ENCODE results near the gene GRHL1. TPM values are rescaled to one million over a fixed set of nuclear protein-coding genes. Genes with fewer than 3 reads are reported as not detected.

Gene GRHL1
- total and polyA plus RNA-seq, 4 donors, result 3.6 to 13.7 (median 6.1) TPM

DNA sequence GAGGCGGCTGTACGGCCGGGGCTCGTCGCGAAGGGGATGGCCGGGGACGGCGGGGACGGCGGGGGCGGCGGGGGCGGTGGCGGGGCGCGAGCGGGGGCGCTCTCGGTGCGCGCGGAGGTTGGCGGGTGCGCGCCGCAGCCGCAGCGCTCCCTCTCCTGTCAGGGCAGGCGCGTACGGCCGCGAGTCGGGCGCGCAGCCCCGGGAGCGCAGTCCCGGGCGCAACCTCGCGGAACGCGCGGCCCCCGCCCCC lies 296 bp upstream of the GRHL1 start:
- Histone ChIP-seq H3K27me3 (ENCODE audit: control insufficient read depth in 4 of 4, insufficient read depth in 4 of 4, low read length in 3 of 4) (no peaks in the 10 kb centered on the region), H3K27ac (ENCODE audit: low read depth in 1 of 2, low read length in 2 of 2) (peak overlapping the region; percentile 70 to 77), H3K9ac (ENCODE audit: low read depth in 1 of 2, low read length in 2 of 2) (no peak overlapping the region), H3K4me3 (ENCODE audit: low read depth in 1 of 3, low read length in 3 of 3) (peak overlapping the region; percentile 65 to 95 (median 84)), H3K9me3 (ENCODE audit: control insufficient read depth in 4 of 4, low read length in 3 of 4) (no peaks in the 10 kb centered on the region), H3K36me3 (ENCODE audit: control insufficient read depth in 4 of 4, insufficient read depth in 3 of 4, low read depth in 1 of 4, low read length in 3 of 4) (peaks cover 0 to 2% (median 0%) of the 10 kb centered on the region in 4 donors), H3K4me1 (ENCODE audit: control insufficient read depth in 4 of 4, insufficient read depth in 4 of 4, low read length in 3 of 4) (peaks cover 0 to 18% (median 9%) of the 10 kb centered on the region in 4 donors)
- WGBS, result under 1% methylated on average over 47 of the region's 47 CpGs
- no peak for DNase-seq (ENCODE audit: low spot score)
- TF ChIP-seq FOXA1 (IDR thresholded peaks at IDR 0.05), result no peak
- TF ChIP-seq, protein P1, sequence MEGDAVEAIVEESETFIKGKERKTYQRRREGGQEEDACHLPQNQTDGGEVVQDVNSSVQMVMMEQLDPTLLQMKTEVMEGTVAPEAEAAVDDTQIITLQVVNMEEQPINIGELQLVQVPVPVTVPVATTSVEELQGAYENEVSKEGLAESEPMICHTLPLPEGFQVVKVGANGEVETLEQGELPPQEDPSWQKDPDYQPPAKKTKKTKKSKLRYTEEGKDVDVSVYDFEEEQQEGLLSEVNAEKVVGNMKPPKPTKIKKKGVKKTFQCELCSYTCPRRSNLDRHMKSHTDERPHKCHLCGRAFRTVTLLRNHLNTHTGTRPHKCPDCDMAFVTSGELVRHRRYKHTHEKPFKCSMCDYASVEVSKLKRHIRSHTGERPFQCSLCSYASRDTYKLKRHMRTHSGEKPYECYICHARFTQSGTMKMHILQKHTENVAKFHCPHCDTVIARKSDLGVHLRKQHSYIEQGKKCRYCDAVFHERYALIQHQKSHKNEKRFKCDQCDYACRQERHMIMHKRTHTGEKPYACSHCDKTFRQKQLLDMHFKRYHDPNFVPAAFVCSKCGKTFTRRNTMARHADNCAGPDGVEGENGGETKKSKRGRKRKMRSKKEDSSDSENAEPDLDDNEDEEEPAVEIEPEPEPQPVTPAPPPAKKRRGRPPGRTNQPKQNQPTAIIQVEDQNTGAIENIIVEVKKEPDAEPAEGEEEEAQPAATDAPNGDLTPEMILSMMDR (IDR thresholded peaks at IDR 0.05; ENCODE audit: low read depth, low read length, missing input control), result peak; percentile 7

GRCh38 chr2:9952286-9952737 lies 819 bp downstream of the GRHL1 start:
- DNase-seq (ENCODE audit: low spot score), result no peak
- peaks cover 0 to 18% (median 9%) of the 10 kb centered on the region in 4 donors for H3K4me1 ChIP-seq (ENCODE audit: control insufficient read depth in 4 of 4, insufficient read depth in 4 of 4, low read length in 3 of 4)
- peak overlapping the region; percentile 72 to 87 for H3K9ac ChIP-seq (ENCODE audit: low read depth in 1 of 2, low read length in 2 of 2)
- TF ChIP-seq EGR1 (IDR thresholded peaks at IDR 0.05; ENCODE audit: low read depth in 2 of 2) (no peak), YY1 (IDR thresholded peaks at IDR 0.05) (no peak), SP1 (IDR thresholded peaks at IDR 0.05) (no peak), TAF1 (conservative IDR thresholded peaks at IDR 0.05) (no peak), FOXA2 (IDR thresholded peaks at IDR 0.05) (no peak), GABPA (IDR thresholded peaks at IDR 0.05 in 1 of 2, conservative IDR thresholded peaks at IDR 0.05 in 1 of 2) (no peak), ATF3 (IDR thresholded peaks at IDR 0.05) (no peak), NR2F2 (IDR thresholded peaks at IDR 0.05) (no peak), REST (IDR thresholded peaks at IDR 0.05) (no peak), JUND (IDR thresholded peaks at IDR 0.05) (no peak), HNF4G (IDR thresholded peaks at IDR 0.05) (no peak), HNF4A (conservative IDR thresholded peaks at IDR 0.05) (no peak), FOXA1 (IDR thresholded peaks at IDR 0.05) (no peak), RXRA (IDR thresholded peaks at IDR 0.05) (no peak), MAX (IDR thresholded peaks at IDR 0.05) (no peak), RAD21 (IDR thresholded peaks at IDR 0.05) (no peak)
- TF ChIP-seq, protein P2, sequence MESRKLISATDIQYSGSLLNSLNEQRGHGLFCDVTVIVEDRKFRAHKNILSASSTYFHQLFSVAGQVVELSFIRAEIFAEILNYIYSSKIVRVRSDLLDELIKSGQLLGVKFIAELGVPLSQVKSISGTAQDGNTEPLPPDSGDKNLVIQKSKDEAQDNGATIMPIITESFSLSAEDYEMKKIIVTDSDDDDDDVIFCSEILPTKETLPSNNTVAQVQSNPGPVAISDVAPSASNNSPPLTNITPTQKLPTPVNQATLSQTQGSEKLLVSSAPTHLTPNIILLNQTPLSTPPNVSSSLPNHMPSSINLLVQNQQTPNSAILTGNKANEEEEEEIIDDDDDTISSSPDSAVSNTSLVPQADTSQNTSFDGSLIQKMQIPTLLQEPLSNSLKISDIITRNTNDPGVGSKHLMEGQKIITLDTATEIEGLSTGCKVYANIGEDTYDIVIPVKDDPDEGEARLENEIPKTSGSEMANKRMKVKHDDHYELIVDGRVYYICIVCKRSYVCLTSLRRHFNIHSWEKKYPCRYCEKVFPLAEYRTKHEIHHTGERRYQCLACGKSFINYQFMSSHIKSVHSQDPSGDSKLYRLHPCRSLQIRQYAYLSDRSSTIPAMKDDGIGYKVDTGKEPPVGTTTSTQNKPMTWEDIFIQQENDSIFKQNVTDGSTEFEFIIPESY (IDR thresholded peaks at IDR 0.05), result no peak
- TF ChIP-seq, protein P1 (IDR thresholded peaks at IDR 0.05; ENCODE audit: low read depth, low read length, missing input control), result no peak
- 11% methylated on average over 15 of the region's 15 CpGs for WGBS
- no peaks in the 10 kb centered on the region for H3K9me3 ChIP-seq (ENCODE audit: control insufficient read depth in 4 of 4, low read length in 3 of 4)
- H3K36me3 ChIP-seq (ENCODE audit: control insufficient read depth in 4 of 4, insufficient read depth in 3 of 4, low read depth in 1 of 4, low read length in 3 of 4), result peaks cover 0 to 2% (median 0%) of the 10 kb centered on the region in 4 donors
- peak overlapping the region; percentile 65 to 67 for H3K27ac ChIP-seq (ENCODE audit: low read depth in 1 of 2, low read length in 2 of 2)
- H3K4me3 ChIP-seq (ENCODE audit: low read depth in 1 of 3, low read length in 3 of 3), result peak overlapping the region; percentile 78 to 95 (median 83)
- no peaks in the 10 kb centered on the region for H3K27me3 ChIP-seq (ENCODE audit: control insufficient read depth in 4 of 4, insufficient read depth in 4 of 4, low read length in 3 of 4)

Measured in liver (tissue), 9 donors.